ENCODE data around the gene DNAJC10. TPM values are rescaled to one million over a fixed set of nuclear protein-coding genes. Genes with fewer than 3 reads are reported as not detected.
"Not testable (repeated sequence)": the region's sequence is repeated elsewhere in the genome, so short reads cannot be mapped to it uniquely, and the experiment has no call there.

Gene DNAJC10
- total RNA-seq, 3 donors from 2014 or later: 81.7 to 98.4 (median 89.1) TPM

- not testable (repeated sequence) for ATAC-seq; H3K4me3 Mint-ChIP-seq; H3K4me1 Mint-ChIP-seq (ENCODE audit: low read depth); DNase-seq; H3K27me3 Mint-ChIP-seq (ENCODE audit: low read depth); H3K9me3 Mint-ChIP-seq
- peaks cover 46% of the 10 kb centered on the region for H3K36me3 Mint-ChIP-seq (ENCODE audit: insufficient read depth)
Observed at GRCh38 chr2:182736856-182737255, 20.8 kb downstream of the DNAJC10 start.

DNA sequence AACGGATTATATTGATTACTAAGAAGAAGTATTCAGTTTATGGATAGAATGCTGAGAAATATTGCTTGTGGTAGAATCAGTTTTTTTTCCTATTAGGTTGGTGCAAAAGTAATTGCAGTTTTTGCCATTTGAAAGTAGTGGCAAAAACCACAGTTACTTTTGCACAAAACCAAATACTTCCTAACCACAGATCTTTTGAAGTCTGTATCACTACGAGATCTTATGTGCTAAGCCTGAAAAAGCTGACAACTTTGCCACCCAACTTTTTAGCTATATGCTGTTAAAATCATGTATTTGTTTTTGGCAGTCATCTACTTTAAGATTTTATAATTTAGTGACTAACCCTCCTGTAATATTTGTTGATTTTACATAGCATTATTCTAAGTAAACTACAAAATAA, 24.6 kb downstream of the DNAJC10 start:
- H3K4me3 Mint-ChIP-seq: no peak overlapping the region
- no peak for DNase-seq
- peaks cover 7% of the 10 kb centered on the region for H3K4me1 Mint-ChIP-seq (ENCODE audit: low read depth)
- no peaks in the 10 kb centered on the region for H3K9me3 Mint-ChIP-seq
- ATAC-seq: no peak
- H3K27me3 Mint-ChIP-seq (ENCODE audit: low read depth): no peaks in the 10 kb centered on the region
- H3K36me3 Mint-ChIP-seq (ENCODE audit: insufficient read depth): peaks cover 57% of the 10 kb centered on the region

GRCh38 chr2:182741620-182742019, 25.6 kb downstream of the DNAJC10 start:
- ATAC-seq: no peak
- peaks cover 60% of the 10 kb centered on the region for H3K36me3 Mint-ChIP-seq (ENCODE audit: insufficient read depth)

GRCh38 chr2:182744490-182744889, 28.4 kb downstream of the DNAJC10 start:
- ATAC-seq (no peak), DNase-seq (no peak)
- peaks cover 6% of the 10 kb centered on the region for H3K4me1 Mint-ChIP-seq (ENCODE audit: low read depth)
- no peaks in the 10 kb centered on the region for H3K9me3 Mint-ChIP-seq
- no peaks in the 10 kb centered on the region for H3K27me3 Mint-ChIP-seq (ENCODE audit: low read depth)
- H3K4me3 Mint-ChIP-seq: no peak overlapping the region
- peaks cover 49% of the 10 kb centered on the region for H3K36me3 Mint-ChIP-seq (ENCODE audit: insufficient read depth)

More at GRCh38 chr2:182741620-182742019, 25.6 kb downstream of the DNAJC10 start:
- peaks cover 7% of the 10 kb centered on the region for H3K4me1 Mint-ChIP-seq (ENCODE audit: low read depth)
- no peak overlapping the region for H3K4me3 Mint-ChIP-seq
- H3K27me3 Mint-ChIP-seq (ENCODE audit: low read depth): no peaks in the 10 kb centered on the region
- H3K9me3 Mint-ChIP-seq: no peaks in the 10 kb centered on the region
- no peak for DNase-seq

DNA sequence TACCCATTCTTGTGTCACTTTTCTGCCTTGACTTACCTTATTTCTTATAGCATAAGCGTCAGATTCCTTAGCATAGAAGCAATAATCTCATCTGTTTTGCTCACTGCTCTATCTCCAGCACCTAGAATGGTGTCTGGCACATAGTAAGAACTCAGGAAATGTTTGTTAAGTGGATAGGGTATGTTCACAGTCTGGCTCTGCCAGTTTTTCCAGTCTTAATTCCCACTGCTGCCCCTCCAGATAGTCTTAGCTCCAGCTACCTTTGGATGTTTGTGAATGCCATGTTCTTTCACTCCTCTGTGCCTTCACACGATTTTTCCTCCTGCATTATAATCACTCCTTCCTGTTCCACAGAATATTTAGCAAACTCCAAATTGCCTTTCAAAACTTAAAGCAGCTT, 29.0 kb downstream of the DNAJC10 start:
- ATAC-seq: no peak
- Mint-ChIP-seq H3K36me3 (ENCODE audit: insufficient read depth) (peaks cover 55% of the 10 kb centered on the region), H3K4me3 (no peak overlapping the region), H3K4me1 (ENCODE audit: low read depth) (peaks cover 6% of the 10 kb centered on the region), H3K9me3 (no peaks in the 10 kb centered on the region), H3K27me3 (ENCODE audit: low read depth) (no peaks in the 10 kb centered on the region)
- DNase-seq: no peak

DNA sequence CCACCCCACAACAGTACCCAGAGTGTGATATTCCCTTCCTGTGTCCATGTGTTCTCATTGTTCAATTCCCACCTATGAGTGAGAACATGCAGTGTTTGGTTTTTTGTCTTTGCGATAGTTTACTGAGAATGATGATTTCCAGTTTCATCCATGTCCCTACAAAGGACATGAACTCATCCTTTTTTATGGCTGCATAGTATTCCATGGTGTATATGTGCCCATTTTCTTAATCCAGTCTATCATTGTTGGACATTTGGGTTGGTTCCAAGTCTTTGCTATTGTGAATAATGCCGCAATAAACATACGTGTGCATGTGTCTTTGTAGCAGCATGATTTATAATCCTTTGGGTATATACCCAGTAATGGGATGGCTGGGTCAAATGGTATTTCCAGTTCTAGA, 29.8 kb downstream of the DNAJC10 start:
- peaks cover 63% of the 10 kb centered on the region for H3K36me3 Mint-ChIP-seq (ENCODE audit: insufficient read depth)
- not testable (repeated sequence) for H3K9me3 Mint-ChIP-seq; DNase-seq; H3K4me3 Mint-ChIP-seq; ATAC-seq; H3K4me1 Mint-ChIP-seq (ENCODE audit: low read depth); H3K27me3 Mint-ChIP-seq (ENCODE audit: low read depth)

DNA sequence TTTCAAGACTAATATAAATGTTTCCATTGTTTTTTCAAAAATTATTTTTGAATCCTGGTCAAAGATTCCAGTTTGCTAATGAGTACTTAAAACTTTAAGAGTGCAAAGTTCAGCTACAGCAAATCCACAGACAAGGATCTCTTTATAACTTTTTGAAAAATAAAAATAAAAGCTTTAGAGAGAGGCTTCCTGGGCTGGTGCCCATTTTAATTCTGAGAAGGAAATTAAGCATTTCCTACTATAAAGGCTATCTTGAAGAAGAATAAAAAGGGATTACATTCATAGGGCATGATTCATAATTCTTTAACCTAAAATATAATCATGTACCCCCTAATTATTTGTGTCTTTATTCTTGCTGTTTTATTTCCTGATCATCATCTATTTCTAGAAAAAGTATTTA, 38.2 kb downstream of the DNAJC10 start:
- H3K27me3 Mint-ChIP-seq (ENCODE audit: low read depth): no peaks in the 10 kb centered on the region
- H3K4me1 Mint-ChIP-seq (ENCODE audit: low read depth): no peaks in the 10 kb centered on the region
- peaks cover 40% of the 10 kb centered on the region for H3K36me3 Mint-ChIP-seq (ENCODE audit: insufficient read depth)
- ATAC-seq (no peak), DNase-seq (no peak)
- H3K9me3 Mint-ChIP-seq: no peaks in the 10 kb centered on the region
- no peak overlapping the region for H3K4me3 Mint-ChIP-seq

DNA sequence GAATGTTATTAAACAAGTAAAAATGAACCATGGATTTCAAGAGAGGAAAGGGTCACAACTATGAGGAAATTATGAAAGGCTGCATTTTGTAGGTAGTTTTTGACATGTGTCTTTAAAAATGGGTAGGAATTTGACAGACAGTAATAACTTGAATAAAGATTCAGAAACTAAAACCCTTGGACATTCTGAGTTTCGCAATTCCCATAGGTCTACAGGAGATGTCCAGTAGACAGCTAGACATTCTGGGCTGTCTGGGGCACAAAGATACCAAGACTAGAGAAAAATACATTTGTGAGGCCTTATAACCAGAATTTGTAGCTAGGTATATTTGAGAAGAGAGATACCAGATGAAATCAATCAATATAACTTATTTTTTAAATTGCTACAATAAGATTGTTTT, 42.3 kb downstream of the DNAJC10 start:
- H3K4me3 Mint-ChIP-seq: no peak overlapping the region
- no peak for ATAC-seq
- peaks cover 37% of the 10 kb centered on the region for H3K36me3 Mint-ChIP-seq (ENCODE audit: insufficient read depth)
- no peaks in the 10 kb centered on the region for H3K27me3 Mint-ChIP-seq (ENCODE audit: low read depth)
- no peak for DNase-seq
- H3K9me3 Mint-ChIP-seq: no peaks in the 10 kb centered on the region
- H3K4me1 Mint-ChIP-seq (ENCODE audit: low read depth): no peaks in the 10 kb centered on the region

- no peaks in the 10 kb centered on the region for H3K4me1 Mint-ChIP-seq (ENCODE audit: low read depth)
- H3K4me3 Mint-ChIP-seq: no peak overlapping the region
- H3K9me3 Mint-ChIP-seq: no peaks in the 10 kb centered on the region
- peaks cover 57% of the 10 kb centered on the region for H3K36me3 Mint-ChIP-seq (ENCODE audit: insufficient read depth)
- no peak for ATAC-seq
- DNase-seq: no peak
- H3K27me3 Mint-ChIP-seq (ENCODE audit: low read depth): no peaks in the 10 kb centered on the region
Observed at GRCh38 chr2:182761903-182762302, 45.8 kb downstream of the DNAJC10 start.

DNA sequence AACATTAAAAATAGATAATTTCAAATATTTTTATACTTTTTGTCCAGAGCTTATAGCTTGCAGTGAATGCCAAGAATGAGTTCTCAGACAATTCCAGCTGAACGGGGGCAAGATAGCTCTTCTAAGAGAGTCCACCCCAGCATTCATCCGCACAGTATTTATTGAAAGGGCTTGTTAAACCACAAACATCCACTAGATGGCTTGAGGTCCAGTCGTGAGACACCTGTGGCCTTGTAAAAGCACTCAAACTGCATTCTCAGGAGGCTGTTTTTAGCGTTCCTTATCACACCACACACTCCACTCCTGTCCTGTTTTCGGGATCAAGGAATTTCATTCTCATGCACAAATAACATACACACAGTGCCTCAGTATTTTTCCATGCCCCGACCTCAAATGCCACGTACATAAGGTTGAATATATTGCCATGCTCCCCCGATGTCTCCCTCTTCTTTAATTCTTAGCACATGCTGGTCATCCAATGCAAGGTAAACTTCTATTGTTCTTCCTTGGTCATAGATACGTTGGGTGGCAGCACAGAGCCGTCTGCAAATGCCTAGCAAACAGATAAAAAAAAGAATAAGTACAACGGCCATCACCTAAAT, 47.4 kb downstream of the DNAJC10 start:
- DNase-seq (no peak), ATAC-seq (no peak)
- Mint-ChIP-seq H3K36me3 (ENCODE audit: insufficient read depth) (peaks cover 67% of the 10 kb centered on the region), H3K27me3 (ENCODE audit: low read depth) (no peaks in the 10 kb centered on the region), H3K4me1 (ENCODE audit: low read depth) (no peaks in the 10 kb centered on the region), H3K9me3 (peaks cover 3% of the 10 kb centered on the region), H3K4me3 (no peak overlapping the region)

DNA sequence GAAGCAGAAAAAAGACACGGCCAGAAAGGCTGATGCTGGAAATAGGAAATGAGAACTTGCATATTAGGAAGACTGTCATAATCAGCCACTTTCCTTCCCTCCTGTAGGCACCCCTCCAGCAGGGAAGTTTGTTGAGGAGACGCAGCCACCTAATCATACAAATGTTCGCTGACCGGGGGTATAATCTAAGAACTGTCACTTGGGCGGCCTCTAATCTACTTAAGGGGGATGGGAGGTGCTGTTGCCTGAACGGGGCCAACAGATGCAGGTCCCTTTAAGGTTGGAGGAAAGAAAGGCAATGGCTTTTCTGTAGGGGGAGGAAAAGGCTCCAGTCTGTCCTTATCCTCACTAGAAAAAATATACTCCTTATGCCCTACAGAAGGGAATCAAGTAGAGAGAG, 50.6 kb downstream of the DNAJC10 start:
- ATAC-seq: no peak
- no peak overlapping the region for H3K4me3 Mint-ChIP-seq

GRCh38 chr2:182767578-182767977, 51.5 kb downstream of the DNAJC10 start:
- H3K4me1 Mint-ChIP-seq (ENCODE audit: low read depth): no peaks in the 10 kb centered on the region
- H3K4me3 Mint-ChIP-seq: no peak overlapping the region
- ATAC-seq: no peak
- peaks cover 27% of the 10 kb centered on the region for H3K9me3 Mint-ChIP-seq
- H3K36me3 Mint-ChIP-seq (ENCODE audit: insufficient read depth): peaks cover 83% of the 10 kb centered on the region
- no peak for DNase-seq
- H3K27me3 Mint-ChIP-seq (ENCODE audit: low read depth): no peaks in the 10 kb centered on the region

More for the DNA sequence above, 50.6 kb downstream of the DNAJC10 start:
- H3K9me3 Mint-ChIP-seq: peaks cover 21% of the 10 kb centered on the region
- H3K4me1 Mint-ChIP-seq (ENCODE audit: low read depth): no peaks in the 10 kb centered on the region
- H3K36me3 Mint-ChIP-seq (ENCODE audit: insufficient read depth): peaks cover 82% of the 10 kb centered on the region
- H3K27me3 Mint-ChIP-seq (ENCODE audit: low read depth): no peaks in the 10 kb centered on the region
- DNase-seq: no peak

GRCh38 chr2:182768950-182769349, 52.9 kb downstream of the DNAJC10 start:
- peaks cover 33% of the 10 kb centered on the region for H3K9me3 Mint-ChIP-seq
- H3K27me3 Mint-ChIP-seq (ENCODE audit: low read depth); H3K4me1 Mint-ChIP-seq (ENCODE audit: low read depth); ATAC-seq; H3K4me3 Mint-ChIP-seq; DNase-seq: not testable (repeated sequence)
- peaks cover 87% of the 10 kb centered on the region for H3K36me3 Mint-ChIP-seq (ENCODE audit: insufficient read depth)

DNA sequence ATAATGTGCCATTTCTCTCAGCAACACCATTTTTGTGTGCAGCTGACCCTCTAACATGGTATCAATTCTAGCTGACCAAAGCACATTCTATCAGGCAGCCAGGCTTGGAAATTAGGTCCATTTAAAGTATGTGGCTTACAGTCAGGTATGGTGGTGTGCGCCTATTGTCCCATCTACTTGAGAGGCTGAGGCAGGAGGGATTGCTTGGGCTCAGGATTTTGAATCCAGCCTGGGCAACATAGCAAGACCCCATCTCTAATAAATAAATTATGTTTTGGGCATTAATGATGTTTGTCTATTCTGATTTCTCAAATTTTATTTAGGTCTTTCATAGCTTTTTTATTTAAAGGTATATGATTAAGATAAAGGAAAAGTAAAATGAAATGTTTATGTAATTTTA, 63.3 kb downstream of the DNAJC10 start:
- no peak overlapping the region for H3K4me3 Mint-ChIP-seq
- ATAC-seq (no peak), DNase-seq (no peak)
- H3K27me3 Mint-ChIP-seq (ENCODE audit: low read depth): no peaks in the 10 kb centered on the region
- peaks cover 42% of the 10 kb centered on the region for H3K36me3 Mint-ChIP-seq (ENCODE audit: insufficient read depth)
- peaks cover 10% of the 10 kb centered on the region for H3K9me3 Mint-ChIP-seq
- H3K4me1 Mint-ChIP-seq (ENCODE audit: low read depth): no peaks in the 10 kb centered on the region

GRCh38 chr2:182781099-182781498, 65.0 kb downstream of the DNAJC10 start:
- not testable (repeated sequence) for H3K4me3 Mint-ChIP-seq; DNase-seq; H3K27me3 Mint-ChIP-seq (ENCODE audit: low read depth); ATAC-seq; H3K4me1 Mint-ChIP-seq (ENCODE audit: low read depth); H3K9me3 Mint-ChIP-seq
- H3K36me3 Mint-ChIP-seq (ENCODE audit: insufficient read depth): peaks cover 36% of the 10 kb centered on the region
